Epithelial cell of esophagus (primary cell): Measurements from ENCODE around the gene PPP1R17.

ENCODE experiments used
- DNase-seq: peaks from one replicate; pipeline ENCODE4 v3.0.0; 2010; ENCODE audit warnings: low read depth
- H3K4me3 ChIP-seq: 2 replicates; pipeline ENCODE4 v1.5.1; 2011; ENCODE audit warnings: mild to moderate bottlenecking, low read length, control low read depth
- TF ChIP-seq, protein P1 (sequence below): IDR thresholded peaks from 2 replicates; pipeline ENCODE4 v1.5.1; 2011; ENCODE audit warnings: low read depth, mild to moderate bottlenecking, low read length, control low read depth, inconsistent platforms; ENCODE audit not compliant: insufficient read depth; ENCODE audit errors: missing control alignments

The PPP1R17 gene

DNA sequence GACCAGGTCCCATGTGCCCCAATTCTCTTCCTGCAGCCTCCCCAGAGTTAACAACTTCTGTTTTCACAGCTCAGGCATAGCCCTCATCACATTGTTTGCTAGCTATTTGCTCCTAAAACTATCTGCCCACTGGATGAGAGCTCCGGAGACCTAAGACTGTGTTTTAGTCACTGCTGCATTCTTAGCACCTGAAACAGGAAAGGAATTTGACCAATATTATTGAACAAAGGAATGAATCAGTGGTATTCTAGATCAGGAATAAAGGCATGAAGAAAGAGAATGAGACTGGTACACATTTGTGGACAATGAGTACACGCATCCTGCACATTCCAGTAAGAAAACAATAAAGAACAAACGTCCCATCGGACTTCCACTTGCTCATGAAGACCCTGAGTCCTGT lies 54.8 kb downstream of the PPP1R17 start:
- TF ChIP-seq, protein P1, sequence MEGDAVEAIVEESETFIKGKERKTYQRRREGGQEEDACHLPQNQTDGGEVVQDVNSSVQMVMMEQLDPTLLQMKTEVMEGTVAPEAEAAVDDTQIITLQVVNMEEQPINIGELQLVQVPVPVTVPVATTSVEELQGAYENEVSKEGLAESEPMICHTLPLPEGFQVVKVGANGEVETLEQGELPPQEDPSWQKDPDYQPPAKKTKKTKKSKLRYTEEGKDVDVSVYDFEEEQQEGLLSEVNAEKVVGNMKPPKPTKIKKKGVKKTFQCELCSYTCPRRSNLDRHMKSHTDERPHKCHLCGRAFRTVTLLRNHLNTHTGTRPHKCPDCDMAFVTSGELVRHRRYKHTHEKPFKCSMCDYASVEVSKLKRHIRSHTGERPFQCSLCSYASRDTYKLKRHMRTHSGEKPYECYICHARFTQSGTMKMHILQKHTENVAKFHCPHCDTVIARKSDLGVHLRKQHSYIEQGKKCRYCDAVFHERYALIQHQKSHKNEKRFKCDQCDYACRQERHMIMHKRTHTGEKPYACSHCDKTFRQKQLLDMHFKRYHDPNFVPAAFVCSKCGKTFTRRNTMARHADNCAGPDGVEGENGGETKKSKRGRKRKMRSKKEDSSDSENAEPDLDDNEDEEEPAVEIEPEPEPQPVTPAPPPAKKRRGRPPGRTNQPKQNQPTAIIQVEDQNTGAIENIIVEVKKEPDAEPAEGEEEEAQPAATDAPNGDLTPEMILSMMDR: no peak
- H3K4me3 ChIP-seq: no peak overlapping the region
- peak; percentile 31 for DNase-seq

DNA sequence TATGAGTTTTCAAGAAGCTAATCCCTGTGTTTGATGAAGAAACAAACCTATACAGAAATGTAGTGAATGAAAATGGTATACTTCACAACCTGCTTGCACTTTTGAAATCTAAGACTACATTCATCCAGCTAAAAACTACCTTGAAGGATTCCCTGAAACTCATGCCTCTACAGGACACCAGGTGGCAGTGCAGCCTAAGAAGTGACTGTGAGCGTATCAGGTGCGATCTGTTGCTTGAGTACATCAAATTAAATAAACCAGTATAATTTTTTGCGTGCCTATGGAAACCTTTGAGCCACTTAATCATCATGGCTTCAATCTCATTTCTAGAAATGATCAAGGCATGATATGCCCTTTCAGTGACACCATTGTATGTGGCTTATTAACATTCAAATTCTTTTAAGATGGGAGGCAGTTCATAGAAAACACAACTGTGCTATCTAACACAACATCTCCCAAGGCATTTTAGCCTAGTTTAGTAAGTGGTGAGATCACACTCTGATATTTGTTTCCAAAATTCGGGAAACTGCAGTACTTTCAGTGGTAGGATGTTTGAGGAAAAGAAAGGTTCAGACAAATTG lies 57.4 kb downstream of the PPP1R17 start:
- no peak overlapping the region for H3K4me3 ChIP-seq
- TF ChIP-seq, protein P1: peak; percentile 95
- DNase-seq: peak; percentile 81

DNA sequence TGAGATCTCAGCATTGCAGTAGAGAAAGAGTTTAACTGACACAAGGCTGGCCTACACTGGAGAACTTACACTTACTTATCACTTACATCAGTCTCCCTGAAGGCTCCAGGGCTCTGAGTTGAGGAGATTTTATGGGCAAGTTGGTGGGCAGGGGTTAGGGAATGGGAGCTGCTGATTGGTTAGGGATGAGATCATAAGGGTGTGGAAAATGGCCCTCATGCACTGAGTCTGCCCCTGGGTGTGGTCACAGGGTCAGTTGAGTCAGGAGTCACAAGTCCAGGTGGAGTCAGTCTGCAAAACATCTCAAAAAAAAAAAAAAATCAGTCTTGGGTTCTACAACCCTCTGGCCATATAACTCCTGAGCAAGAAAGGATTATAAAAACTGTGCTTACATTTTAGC lies 60.5 kb downstream of the PPP1R17 start:
- no peak overlapping the region for H3K4me3 ChIP-seq
- TF ChIP-seq, protein P1: no peak
- DNase-seq: peak; percentile 70

DNA sequence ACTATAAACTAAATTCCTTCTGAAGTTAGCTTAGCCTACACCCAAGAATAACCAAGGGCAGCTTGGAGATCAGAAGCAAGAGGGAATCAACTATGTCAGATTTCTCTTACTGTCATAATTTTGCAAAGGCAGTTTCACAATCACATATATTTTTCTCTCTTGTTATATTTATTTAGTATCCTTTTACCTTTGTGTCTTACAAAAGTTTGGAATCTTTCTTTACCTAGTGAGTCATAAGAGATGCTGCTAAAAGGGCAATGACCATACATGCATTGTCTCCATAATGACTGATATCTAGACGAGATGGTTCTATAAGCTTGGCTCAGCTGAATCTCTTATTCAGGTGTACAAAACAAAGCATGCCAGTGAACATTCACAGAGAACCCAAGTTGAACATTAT lies 61.1 kb downstream of the PPP1R17 start:
- no peak overlapping the region for H3K4me3 ChIP-seq
- peak; percentile 26 for DNase-seq
- TF ChIP-seq, protein P1: no peak

DNA sequence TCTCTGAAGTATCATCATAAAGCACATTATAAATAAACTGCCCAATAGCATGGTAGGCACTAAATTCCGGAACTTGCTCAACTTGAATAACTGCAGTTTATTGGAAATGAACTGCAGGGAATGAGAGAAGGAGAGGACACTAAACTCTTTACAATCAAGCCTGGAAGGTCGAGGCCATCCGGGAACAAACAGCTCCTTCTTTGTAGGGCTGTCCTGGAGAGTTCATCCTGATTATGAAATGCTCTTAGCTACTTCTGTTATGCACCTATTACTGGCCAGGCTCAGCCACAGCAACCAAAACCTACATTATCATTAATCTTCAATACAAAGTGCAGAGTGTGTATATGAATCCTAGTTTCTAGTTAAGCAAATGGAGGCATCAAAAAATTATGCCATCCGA lies 64.7 kb downstream of the PPP1R17 start:
- DNase-seq: no peak
- H3K4me3 ChIP-seq: no peak overlapping the region
- TF ChIP-seq, protein P1: no peak
